GOT3 (cell line): ENCODE results near the gene HIVEP2.
"Not testable (repeated sequence)": the region's sequence is repeated elsewhere in the genome, so short reads cannot be mapped to it uniquely, and the experiment has no call there.

ENCODE experiments used
- DNase-seq: peaks from one replicate; lab custom pipeline; 2025; ENCODE audit warnings: mixed read lengths; lab: John Stamatoyannopoulos, UW

HIVEP2 gene

GRCh38 chr6:142945049-142945445, at the start of gene HIVEP2:
Gene HIVEP2, minus strand, starts transcription at chr6:142945176. Its CDS starts 170,438 bp downstream, at chr6:142774738.
- DNase-seq, result peak; percentile 29

- no peak for DNase-seq
Measured at GRCh38 chr6:142993977-142994376, 49.0 kb upstream of the HIVEP2 start.

- no peak for DNase-seq
Measured at GRCh38 chr6:142987490-142987889, 42.5 kb upstream of the HIVEP2 start.

- DNase-seq, result no peak
Measured at GRCh38 chr6:142985281-142985680, 40.3 kb upstream of the HIVEP2 start.

- DNase-seq, result no peak
Measured at GRCh38 chr6:142984386-142984785, 39.4 kb upstream of the HIVEP2 start.

GRCh38 chr6:142975365-142975764, 30.4 kb upstream of the HIVEP2 start:
- no peak for DNase-seq

- DNase-seq, result not testable (repeated sequence)
Measured at GRCh38 chr6:142970941-142971340, 26.0 kb upstream of the HIVEP2 start.

- no peak for DNase-seq
Measured at GRCh38 chr6:142968601-142969000, 23.6 kb upstream of the HIVEP2 start.

GRCh38 chr6:142966294-142966693, 21.3 kb upstream of the HIVEP2 start:
- no peak for DNase-seq

- DNase-seq, result no peak
Measured at GRCh38 chr6:142965164-142965563, 20.2 kb upstream of the HIVEP2 start.

- no peak for DNase-seq
Measured at GRCh38 chr6:142960098-142960497, 15.1 kb upstream of the HIVEP2 start.

GRCh38 chr6:142958343-142958742, 13.4 kb upstream of the HIVEP2 start:
- DNase-seq, result no peak

- DNase-seq, result no peak
Measured at GRCh38 chr6:142956726-142957125, 11.8 kb upstream of the HIVEP2 start.

- no peak for DNase-seq
Measured at GRCh38 chr6:142954844-142955243, 9.9 kb upstream of the HIVEP2 start.

- DNase-seq, result no peak
Measured at GRCh38 chr6:142953373-142954273, 8.6 kb upstream of the HIVEP2 start.

- no peak for DNase-seq
Measured at GRCh38 chr6:142952614-142953013, 7.6 kb upstream of the HIVEP2 start.

GRCh38 chr6:142950291-142950690, 5.3 kb upstream of the HIVEP2 start:
- no peak for DNase-seq

- DNase-seq, result no peak
Measured at GRCh38 chr6:142947714-142948480, 2.9 kb upstream of the HIVEP2 start.

GRCh38 chr6:142946924-142947713, 2.1 kb upstream of the HIVEP2 start:
- DNase-seq, result peak; percentile 10

GRCh38 chr6:142946181-142946923, 1.4 kb upstream of the HIVEP2 start:
- DNase-seq, result peak; percentile 73

- DNase-seq, result peak; percentile 29
Measured at GRCh38 chr6:142945446-142946180, 637 bp upstream of the HIVEP2 start.
